Gastroesophageal sphincter (tissue), 3 donors: ENCODE measurements around the gene GASK1B.

Experiments used
- EP300 ChIP-seq: sonication (generic); formaldehyde crosslinking; IDR thresholded peaks from one replicate; pipeline ENCODE4 v1.6.1; 2017; ENCODE audit warnings: antibody characterized with exemption, mild to moderate bottlenecking
- POLR2A ChIP-seq, 2 donors: fragments of 450-650 bp; IDR thresholded peaks; one replicate each; pipeline ENCODE4 v1.6.1; 2017; ENCODE audit warnings: antibody characterized with exemption in 2 of 2, mild to moderate bottlenecking in 2 of 2, moderate library complexity in 1 of 2
- POLR2AphosphoS5 ChIP-seq: sonication (generic); formaldehyde crosslinking; IDR thresholded peaks from one replicate; pipeline ENCODE4 v1.6.1; 2017; ENCODE audit warnings: antibody characterized with exemption
- TF ChIP-seq, protein P1 (sequence below), 4 experiments: fragments of 200-600 bp in 2 of 4; fragments of 450-650 bp in 2 of 4; sonication (generic) in 1 of 4; IDR thresholded peaks; one replicate each; pipeline ENCODE4 v1.5.1; 2017 to 2019; ENCODE audit warnings: antibody characterized with exemption in 4 of 4, mild to moderate bottlenecking in 2 of 4, moderate library complexity in 2 of 4

DNA sequence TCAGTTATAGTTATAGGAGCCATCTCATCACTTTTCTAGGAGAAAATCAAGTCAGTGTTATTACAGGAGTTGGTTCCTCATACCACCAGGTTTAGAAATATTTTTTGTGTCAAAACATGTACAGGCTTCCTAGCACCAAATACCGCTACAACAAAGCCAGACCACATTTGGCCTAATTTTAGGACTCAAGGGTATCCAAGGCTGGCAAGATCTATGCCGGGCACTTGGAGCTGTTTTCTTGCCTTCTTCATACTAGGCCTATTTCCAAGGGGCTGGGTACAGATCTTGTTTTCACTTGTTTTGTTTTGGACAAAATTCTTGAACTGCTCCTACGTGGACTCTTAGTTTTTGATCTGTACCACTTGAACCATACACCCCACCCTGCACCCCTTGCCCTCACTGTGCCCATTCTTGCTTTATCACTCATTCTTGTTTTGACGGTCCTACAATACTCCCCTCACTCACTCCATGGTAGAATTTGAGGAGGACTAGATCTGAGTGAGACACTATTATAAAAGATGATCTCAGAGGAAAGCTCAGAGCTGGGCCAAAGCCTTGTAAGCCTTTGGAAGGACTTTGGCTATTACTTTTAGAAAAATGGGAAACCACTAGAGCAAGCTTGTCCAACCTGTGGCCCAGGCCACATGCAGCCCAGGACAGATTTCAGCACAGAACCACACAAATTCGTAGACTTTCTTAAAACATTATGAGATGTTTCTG lies 19.8 kb upstream of the GASK1B start:
- TF ChIP-seq, protein P1, sequence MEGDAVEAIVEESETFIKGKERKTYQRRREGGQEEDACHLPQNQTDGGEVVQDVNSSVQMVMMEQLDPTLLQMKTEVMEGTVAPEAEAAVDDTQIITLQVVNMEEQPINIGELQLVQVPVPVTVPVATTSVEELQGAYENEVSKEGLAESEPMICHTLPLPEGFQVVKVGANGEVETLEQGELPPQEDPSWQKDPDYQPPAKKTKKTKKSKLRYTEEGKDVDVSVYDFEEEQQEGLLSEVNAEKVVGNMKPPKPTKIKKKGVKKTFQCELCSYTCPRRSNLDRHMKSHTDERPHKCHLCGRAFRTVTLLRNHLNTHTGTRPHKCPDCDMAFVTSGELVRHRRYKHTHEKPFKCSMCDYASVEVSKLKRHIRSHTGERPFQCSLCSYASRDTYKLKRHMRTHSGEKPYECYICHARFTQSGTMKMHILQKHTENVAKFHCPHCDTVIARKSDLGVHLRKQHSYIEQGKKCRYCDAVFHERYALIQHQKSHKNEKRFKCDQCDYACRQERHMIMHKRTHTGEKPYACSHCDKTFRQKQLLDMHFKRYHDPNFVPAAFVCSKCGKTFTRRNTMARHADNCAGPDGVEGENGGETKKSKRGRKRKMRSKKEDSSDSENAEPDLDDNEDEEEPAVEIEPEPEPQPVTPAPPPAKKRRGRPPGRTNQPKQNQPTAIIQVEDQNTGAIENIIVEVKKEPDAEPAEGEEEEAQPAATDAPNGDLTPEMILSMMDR (IDR thresholded peaks at IDR 0.05) = no peak
- TF ChIP-seq POLR2A (IDR thresholded peaks at IDR 0.05) (no peak), POLR2AphosphoS5 (no peak), EP300 (no peak)
